Mesothelial cell of epicardium (in vitro differentiated cells): Measurements from ENCODE around the gene BZW2. TPM values are rescaled to one million over a fixed set of nuclear protein-coding genes. Genes with fewer than 3 reads are reported as not detected.
A peak's percentile ranks its signal among the peaks of the same experiment; 100 is the strongest.

Experiments
- DNase-seq, 2 experiments: peaks; one replicate each; pipeline ENCODE4 v3.0.0; 2021; ENCODE audit warnings: low spot score in 2 of 2; ENCODE audit not compliant: unreplicated experiment in 2 of 2
- H3K27ac Mint-ChIP-seq: 2 replicates; pipeline ENCODE4 v1.8.0; 2021; ENCODE audit warnings: mixed read lengths
- H3K27me3 Mint-ChIP-seq: 2 replicates; pipeline ENCODE4 v1.8.0; 2021; ENCODE audit warnings: low read depth, mixed read lengths
- H3K36me3 Mint-ChIP-seq: 2 replicates; pipeline ENCODE4 v1.8.0; 2021; ENCODE audit warnings: mixed read lengths
- H3K4me1 Mint-ChIP-seq: 2 replicates; pipeline ENCODE4 v1.8.0; 2021; ENCODE audit warnings: mixed read lengths
- H3K4me3 Mint-ChIP-seq: 2 replicates; pipeline ENCODE4 v1.8.0; 2021; ENCODE audit warnings: mild to moderate bottlenecking, moderate library complexity, mixed read lengths
- H3K9me3 Mint-ChIP-seq: 2 replicates; pipeline ENCODE4 v1.8.0; 2021; ENCODE audit warnings: mixed read lengths
- CTCF ChIP-seq: fragments of 200-600 bp; sonication (generic); IDR thresholded peaks from one replicate; pipeline ENCODE4 v1.5.0; 2021; ENCODE audit warnings: antibody characterized with exemption; ENCODE audit not compliant: unreplicated experiment
- total RNA-seq: library from RNA; stranded (reverse); gene quantifications from 3 replicates; pipeline ENCODE4 v1.2.1, GENCODE V29; 2021

The BZW2 gene
- total RNA-seq, 1 donor from 2014 or later, result 73.9 TPM

- Mint-ChIP-seq H3K4me3 (no peak overlapping the region), H3K36me3 (peaks cover 44% of the 10 kb centered on the region), H3K4me1 (peaks cover 18% of the 10 kb centered on the region), H3K9me3 (peaks cover 21% of the 10 kb centered on the region), H3K27me3 (no peaks in the 10 kb centered on the region), H3K27ac (peak overlapping the region; percentile 78)
- DNase-seq, result no peak
- TF ChIP-seq CTCF, result no peak
These were observed 22.3 kb downstream of the BZW2 start for GRCh38 chr7:16668049-16668858.

- H3K27me3 Mint-ChIP-seq, result no peaks in the 10 kb centered on the region
- H3K36me3 Mint-ChIP-seq, result peaks cover 44% of the 10 kb centered on the region
- no peak for DNase-seq
- peak overlapping the region; percentile 78 for H3K27ac Mint-ChIP-seq
- peaks cover 22% of the 10 kb centered on the region for H3K9me3 Mint-ChIP-seq
- TF ChIP-seq CTCF, result no peak
- no peak overlapping the region for H3K4me3 Mint-ChIP-seq
- peaks cover 18% of the 10 kb centered on the region for H3K4me1 Mint-ChIP-seq
These were observed 23.0 kb downstream of the BZW2 start for GRCh38 chr7:16668978-16669377.

- peaks cover 18% of the 10 kb centered on the region for H3K4me1 Mint-ChIP-seq
- H3K27me3 Mint-ChIP-seq, result no peaks in the 10 kb centered on the region
- DNase-seq, result no peak
- H3K4me3 Mint-ChIP-seq, result no peak overlapping the region
- peaks cover 16% of the 10 kb centered on the region for H3K9me3 Mint-ChIP-seq
- TF ChIP-seq CTCF, result no peak
- H3K36me3 Mint-ChIP-seq, result peaks cover 40% of the 10 kb centered on the region
- no peak overlapping the region for H3K27ac Mint-ChIP-seq
These were observed 23.6 kb downstream of the BZW2 start for GRCh38 chr7:16669581-16669980.

- Mint-ChIP-seq H3K4me1 (peaks cover 18% of the 10 kb centered on the region), H3K4me3 (no peak overlapping the region), H3K9me3 (peaks cover 16% of the 10 kb centered on the region), H3K27ac (no peak overlapping the region), H3K27me3 (no peaks in the 10 kb centered on the region), H3K36me3 (peaks cover 40% of the 10 kb centered on the region)
- DNase-seq, result no peak
- no peak for TF ChIP-seq CTCF
These were observed 24.0 kb downstream of the BZW2 start for GRCh38 chr7:16670021-16670420.

GRCh38 chr7:16670731-16671344, 24.9 kb downstream of the BZW2 start:
- no peak overlapping the region for H3K27ac Mint-ChIP-seq
- H3K4me1 Mint-ChIP-seq, result peaks cover 21% of the 10 kb centered on the region
- H3K27me3 Mint-ChIP-seq, result no peaks in the 10 kb centered on the region
- H3K9me3 Mint-ChIP-seq, result peaks cover 14% of the 10 kb centered on the region
- no peak for TF ChIP-seq CTCF
- no peak overlapping the region for H3K4me3 Mint-ChIP-seq
- DNase-seq, result no peak
- H3K36me3 Mint-ChIP-seq, result peaks cover 34% of the 10 kb centered on the region
